ENCODE results near the gene CRAT. TPM values are rescaled to one million over a fixed set of nuclear protein-coding genes. Genes with fewer than 3 reads are reported as not detected.

Gene CRAT
- total RNA-seq, 2 donors from 2014 or later, result 12.9 to 23.3 TPM

- Mint-ChIP-seq H3K27ac (peak overlapping the region; percentile 97), H3K27me3 (no peaks in the 10 kb centered on the region), H3K4me3 (peak overlapping the region; percentile 45), H3K4me1 (peaks cover 18% of the 10 kb centered on the region), H3K36me3 (ENCODE audit: low read depth) (no peaks in the 10 kb centered on the region)
- no peaks in the 10 kb centered on the region for H3K9me3 ChIP-seq (ENCODE audit: control insufficient read depth, low read length, poor library complexity, severe bottlenecking)
- ATAC-seq (no peak), DNase-seq (no peak)
These were observed 31.7 kb upstream of the CRAT start for GRCh38 chr9:129142138-129142935.

GRCh38 chr9:129141066-129142041, 30.8 kb upstream of the CRAT start:
- no peaks in the 10 kb centered on the region for H3K36me3 Mint-ChIP-seq (ENCODE audit: low read depth)
- no peak for ATAC-seq
- H3K27me3 Mint-ChIP-seq, result no peaks in the 10 kb centered on the region
- peak overlapping the region; percentile 97 for H3K27ac Mint-ChIP-seq
- H3K9me3 ChIP-seq (ENCODE audit: control insufficient read depth, low read length, poor library complexity, severe bottlenecking), result no peaks in the 10 kb centered on the region
- DNase-seq, result no peak
- H3K4me1 Mint-ChIP-seq, result peaks cover 18% of the 10 kb centered on the region
- H3K4me3 Mint-ChIP-seq, result peak overlapping the region; percentile 98

- Mint-ChIP-seq H3K4me3 (peak overlapping the region; percentile 98), H3K27ac (peak overlapping the region; percentile 97), H3K36me3 (ENCODE audit: low read depth) (no peaks in the 10 kb centered on the region), H3K4me1 (peaks cover 18% of the 10 kb centered on the region), H3K27me3 (no peaks in the 10 kb centered on the region)
- ATAC-seq (peak; percentile 9), DNase-seq (no peak)
- H3K9me3 ChIP-seq (ENCODE audit: control insufficient read depth, low read length, poor library complexity, severe bottlenecking), result no peaks in the 10 kb centered on the region
These were observed 29.9 kb upstream of the CRAT start for GRCh38 chr9:129140397-129141065.

- Mint-ChIP-seq H3K4me1 (peaks cover 18% of the 10 kb centered on the region), H3K27ac (peak overlapping the region; percentile 97), H3K27me3 (no peaks in the 10 kb centered on the region), H3K36me3 (ENCODE audit: low read depth) (no peaks in the 10 kb centered on the region), H3K4me3 (peak overlapping the region; percentile 98)
- no peaks in the 10 kb centered on the region for H3K9me3 ChIP-seq (ENCODE audit: control insufficient read depth, low read length, poor library complexity, severe bottlenecking)
- ATAC-seq (peak; percentile 89), DNase-seq (peak; percentile 48 to 73 (median 48))
These were observed 29.4 kb upstream of the CRAT start for GRCh38 chr9:129139993-129140396.

- peaks cover 18% of the 10 kb centered on the region for H3K4me1 Mint-ChIP-seq
- ATAC-seq (peak; percentile 71), DNase-seq (peak; percentile 37 to 69 (median 51))
- H3K36me3 Mint-ChIP-seq (ENCODE audit: low read depth), result no peaks in the 10 kb centered on the region
- peak overlapping the region; percentile 97 for H3K27ac Mint-ChIP-seq
- no peaks in the 10 kb centered on the region for H3K27me3 Mint-ChIP-seq
- peak overlapping the region; percentile 98 for H3K4me3 Mint-ChIP-seq
- H3K9me3 ChIP-seq (ENCODE audit: control insufficient read depth, low read length, poor library complexity, severe bottlenecking), result no peaks in the 10 kb centered on the region
These were observed 28.8 kb upstream of the CRAT start for GRCh38 chr9:129139233-129139992.

GRCh38 chr9:129138476-129139232, 28.1 kb upstream of the CRAT start:
- ATAC-seq, result peak; percentile 3
- H3K36me3 Mint-ChIP-seq (ENCODE audit: low read depth), result peaks cover 2% of the 10 kb centered on the region
- H3K27ac Mint-ChIP-seq, result peak overlapping the region; percentile 97
- peak overlapping the region; percentile 98 for H3K4me3 Mint-ChIP-seq
- no peak for DNase-seq
- H3K9me3 ChIP-seq (ENCODE audit: control insufficient read depth, low read length, poor library complexity, severe bottlenecking), result no peaks in the 10 kb centered on the region
- H3K4me1 Mint-ChIP-seq, result peaks cover 18% of the 10 kb centered on the region
- no peaks in the 10 kb centered on the region for H3K27me3 Mint-ChIP-seq

- no peak for DNase-seq
- Mint-ChIP-seq H3K4me1 (peaks cover 16% of the 10 kb centered on the region), H3K27ac (no peak overlapping the region), H3K4me3 (no peak overlapping the region), H3K36me3 (ENCODE audit: low read depth) (peaks cover 4% of the 10 kb centered on the region), H3K27me3 (no peaks in the 10 kb centered on the region)
- no peaks in the 10 kb centered on the region for H3K9me3 ChIP-seq (ENCODE audit: control insufficient read depth, low read length, poor library complexity, severe bottlenecking)
- no peak for ATAC-seq
These were observed 27.5 kb upstream of the CRAT start for GRCh38 chr9:129138144-129138462.

- no peak for ATAC-seq
- Mint-ChIP-seq H3K36me3 (ENCODE audit: low read depth) (peaks cover 4% of the 10 kb centered on the region), H3K27ac (no peak overlapping the region), H3K27me3 (no peaks in the 10 kb centered on the region), H3K4me1 (peaks cover 13% of the 10 kb centered on the region), H3K4me3 (no peak overlapping the region)
- DNase-seq, result no peak
- no peaks in the 10 kb centered on the region for H3K9me3 ChIP-seq (ENCODE audit: control insufficient read depth, low read length, poor library complexity, severe bottlenecking)
These were observed 26.9 kb upstream of the CRAT start for GRCh38 chr9:129137292-129138143.

GRCh38 chr9:129136446-129137035, 25.9 kb upstream of the CRAT start:
- Mint-ChIP-seq H3K27me3 (no peaks in the 10 kb centered on the region), H3K36me3 (ENCODE audit: low read depth) (peaks cover 4% of the 10 kb centered on the region)

GRCh38 chr9:129135476-129135875, 24.9 kb upstream of the CRAT start:
- no peaks in the 10 kb centered on the region for H3K9me3 ChIP-seq (ENCODE audit: control insufficient read depth, low read length, poor library complexity, severe bottlenecking)
- ATAC-seq (no peak), DNase-seq (no peak)
- Mint-ChIP-seq H3K4me1 (peaks cover 15% of the 10 kb centered on the region), H3K36me3 (ENCODE audit: low read depth) (peaks cover 7% of the 10 kb centered on the region), H3K27me3 (no peaks in the 10 kb centered on the region), H3K4me3 (no peak overlapping the region), H3K27ac (no peak overlapping the region)

More at GRCh38 chr9:129136446-129137035, 25.9 kb upstream of the CRAT start:
- Mint-ChIP-seq H3K4me3 (no peak overlapping the region), H3K27ac (peak overlapping the region; percentile 27), H3K4me1 (peaks cover 18% of the 10 kb centered on the region)
- ATAC-seq (no peak), DNase-seq (no peak)
- no peaks in the 10 kb centered on the region for H3K9me3 ChIP-seq (ENCODE audit: control insufficient read depth, low read length, poor library complexity, severe bottlenecking)

- no peak overlapping the region for H3K4me3 Mint-ChIP-seq
- H3K4me1 Mint-ChIP-seq, result peaks cover 6% of the 10 kb centered on the region
- no peak for DNase-seq
- no peak for ATAC-seq
- H3K9me3 ChIP-seq (ENCODE audit: control insufficient read depth, low read length, poor library complexity, severe bottlenecking), result no peaks in the 10 kb centered on the region
- H3K27me3 Mint-ChIP-seq, result no peaks in the 10 kb centered on the region
- peaks cover 7% of the 10 kb centered on the region for H3K36me3 Mint-ChIP-seq (ENCODE audit: low read depth)
- H3K27ac Mint-ChIP-seq, result no peak overlapping the region
These were observed 22.5 kb upstream of the CRAT start for GRCh38 chr9:129133082-129133481.
